AG10803 (cell line): ENCODE measurements around the gene MAGEC1.

ENCODE experiments used
- DNase-seq: peaks from one replicate; pipeline ENCODE4 v3.0.0; 2010; ENCODE audit warnings: low read depth
- H3K4me3 ChIP-seq: 2 replicates; pipeline ENCODE4 v1.5.1; 2011; ENCODE audit warnings: mild to moderate bottlenecking, low read length, control low read depth
- CTCF ChIP-seq: conservative IDR thresholded peaks from 2 replicates; pipeline ENCODE4 v1.5.1; 2011; ENCODE audit warnings: mild to moderate bottlenecking, low read length, control low read depth, inconsistent platforms

Gene MAGEC1

DNA sequence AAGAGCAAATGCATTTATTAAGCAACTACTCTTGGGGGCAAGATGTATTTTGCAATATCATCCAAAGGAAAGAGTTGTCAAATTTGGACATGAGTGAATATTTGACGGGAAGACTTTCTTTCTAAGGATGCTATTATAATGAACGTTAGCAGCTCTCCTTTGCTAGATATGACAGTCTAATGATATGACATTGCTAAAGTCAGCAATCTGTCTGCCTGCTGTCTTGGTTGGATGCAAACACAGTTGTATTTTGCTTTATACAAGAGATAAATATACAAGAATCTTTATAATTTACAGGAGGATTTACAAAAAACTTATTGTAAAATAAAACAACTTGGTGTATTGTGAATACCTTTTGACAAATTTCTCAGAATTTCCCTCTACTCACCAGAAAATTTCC is 37.5 kb downstream of the MAGEC1 start:
- no peak for DNase-seq
- TF ChIP-seq CTCF, result no peak
- H3K4me3 ChIP-seq, result no peak overlapping the region

DNA sequence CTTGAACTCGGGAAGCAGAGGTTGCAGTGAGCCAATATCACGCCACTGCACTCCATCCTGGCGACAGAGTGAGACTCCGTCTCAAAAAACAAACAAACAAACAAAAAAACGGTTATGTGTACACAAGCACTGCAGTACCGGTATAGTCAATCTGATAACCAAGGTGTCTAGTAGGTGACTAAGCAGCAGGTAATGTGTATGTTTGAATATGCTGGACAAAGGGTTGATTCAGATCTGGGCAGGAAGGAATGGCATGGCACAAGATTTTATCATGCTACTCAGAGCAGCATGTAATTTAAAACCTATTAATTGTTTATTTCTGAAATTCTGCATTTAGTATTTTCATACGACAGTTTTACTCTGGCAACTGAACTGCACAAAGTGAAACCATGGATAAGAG is 41.7 kb downstream of the MAGEC1 start:
- TF ChIP-seq CTCF, result no peak
- no peak overlapping the region for H3K4me3 ChIP-seq
- no peak for DNase-seq

DNA sequence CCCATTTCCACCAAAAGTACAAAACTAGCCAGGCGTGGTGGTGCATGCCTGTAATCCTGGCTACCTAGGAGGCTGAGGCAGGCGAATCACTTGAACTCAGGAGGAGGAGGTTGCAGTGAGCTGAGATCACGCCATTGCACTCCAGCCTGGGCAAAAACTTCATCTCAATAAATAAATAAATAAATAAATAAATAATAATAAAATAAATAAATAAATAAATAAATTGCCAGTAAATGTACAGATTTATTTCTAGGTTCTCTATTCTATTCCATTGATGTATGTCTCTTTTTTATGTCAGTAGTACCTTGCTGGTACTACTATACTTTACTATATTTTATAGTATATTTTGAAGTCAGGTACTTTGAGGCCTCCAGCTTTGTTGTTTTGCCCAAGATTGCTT is 43.7 kb downstream of the MAGEC1 start:
- no peak for DNase-seq
- no peak for TF ChIP-seq CTCF

DNA sequence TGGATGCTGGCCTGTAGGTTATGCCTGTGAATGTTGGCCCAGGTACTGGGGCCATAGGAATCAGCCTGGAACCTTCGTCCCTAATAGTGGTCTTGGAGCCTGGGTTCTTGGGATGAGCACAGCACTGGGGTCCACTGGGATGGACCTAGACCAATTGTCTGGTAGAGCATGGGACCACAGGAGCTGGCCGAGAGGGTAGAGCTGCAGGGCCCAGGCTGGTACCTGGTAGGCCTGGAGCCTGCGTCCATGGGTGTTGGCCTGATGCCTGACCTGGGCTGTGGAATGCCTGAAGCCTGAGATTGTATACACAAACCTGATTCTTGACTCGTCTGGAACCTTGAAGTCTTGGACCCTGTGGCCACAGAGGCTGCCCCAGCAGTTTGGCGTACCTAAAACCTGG is 48.9 kb downstream of the MAGEC1 start:
- H3K4me3 ChIP-seq, result no peak overlapping the region
- DNase-seq, result no peak
- TF ChIP-seq CTCF, result no peak

More for the DNA sequence above, 43.7 kb downstream of the MAGEC1 start:
- H3K4me3 ChIP-seq, result no peak overlapping the region

DNA sequence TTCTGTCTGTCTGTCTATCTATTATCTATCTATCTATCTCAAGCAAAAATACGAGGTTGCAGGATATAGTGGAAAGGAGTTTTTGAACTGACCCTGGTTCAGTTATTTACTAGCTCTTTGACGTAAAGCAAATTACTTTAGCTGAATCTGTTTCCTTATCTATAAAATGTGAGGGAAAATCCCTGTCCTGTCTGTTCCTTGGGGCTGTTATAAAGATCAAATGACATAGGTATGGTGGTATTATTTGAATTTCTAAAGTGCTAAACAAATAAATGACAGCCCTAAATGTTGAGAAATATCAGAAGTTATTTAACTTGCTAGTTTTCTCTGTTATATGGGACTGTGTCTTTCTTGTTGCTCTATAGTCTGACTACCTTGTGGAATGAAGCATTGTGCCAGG is 55.0 kb downstream of the MAGEC1 start:
- DNase-seq, result no peak
- no peak for TF ChIP-seq CTCF
- H3K4me3 ChIP-seq, result no peak overlapping the region
